Measurements from ENCODE around the gene KLRC1. TPM values are rescaled to one million over a fixed set of nuclear protein-coding genes. Genes with fewer than 3 reads are reported as not detected.

Gene KLRC1
- total RNA-seq = not detected in 2 replicates

GRCh38 chr12:10453156-10453555 is at the start of gene KLRC1:
Gene KLRC1, minus strand, starts transcription at chr12:10453377. Its CDS starts 2,221 bp downstream, at chr12:10451156.

GRCh38 chr12:10435816-10436215 is 17.4 kb downstream of the KLRC1 start, which contains the start of gene KLRC2:
Gene KLRC2, minus strand, starts transcription at chr12:10436010. Its CDS starts 24 bp downstream, at chr12:10435986.

GRCh38 chr12:10420334-10420733 is 32.8 kb downstream of the KLRC1 start, which contains the start of gene KLRC3:
Gene KLRC3, minus strand, starts transcription at chr12:10420595. Its CDS starts 45 bp downstream, at chr12:10420550.

GRCh38 chr12:10409392-10409791 is 43.8 kb downstream of the KLRC1 start, which contains the start of gene KLRC4:
Gene KLRC4, minus strand, starts transcription at chr12:10409757. Its CDS starts 182 bp downstream, at chr12:10409575.

Other genes starting within 250 kb of the KLRC1 start
- gene GABARAPL1, start 240.5 kb downstream of the KLRC1 start, total RNA-seq = 45.0 and 48.0 TPM in 2 replicates
- not detected in 2 replicates for gene KLRD1, start 145.5 kb downstream of the KLRC1 start, total RNA-seq
- not detected in 2 replicates for gene KLRK1, start 63.3 kb downstream of the KLRC1 start, total RNA-seq
- not detected in 2 replicates for gene KLRC4, start 43.6 kb downstream of the KLRC1 start, total RNA-seq
- not detected in 2 replicates for gene KLRC3, start 32.8 kb downstream of the KLRC1 start, total RNA-seq
- gene KLRC2, start 17.4 kb downstream of the KLRC1 start, total RNA-seq = not detected in 2 replicates
- gene EIF2S3B, start 52.5 kb upstream of the KLRC1 start, total RNA-seq = 0.35 and 6.4 TPM in 2 replicates
- 10.0 and 28.9 TPM in 2 replicates for gene MAGOHB, start 160.2 kb upstream of the KLRC1 start, total RNA-seq
- gene STYK1, start 220.7 kb upstream of the KLRC1 start, total RNA-seq = 0.26 TPM in 1 of 2 replicates, not detected in the other